HG03378 (cell line): ENCODE data around the gene MXRA5.
"Not testable (repeated sequence)": the region's sequence is repeated elsewhere in the genome, so short reads cannot be mapped to it uniquely, and the experiment has no call there.

Experiments used
- ATAC-seq: cut with Tn5 transposase; IDR thresholded peaks from one replicate; pipeline ENCODE4 v1.9.1; 2021; ENCODE audit warnings: mild to moderate bottlenecking, moderate library complexity; ENCODE audit not compliant: unreplicated experiment

The MXRA5 gene

GRCh38 chrX:3346501-3347259, at the start of gene MXRA5:
Gene MXRA5, minus strand, starts transcription at chrX:3346652. Its CDS starts 2,819 bp downstream, at chrX:3343833.
- no peak for ATAC-seq

- no peak for ATAC-seq
These were observed 47.2 kb upstream of the MXRA5 start for GRCh38 chrX:3393581-3394111.

- ATAC-seq: no peak
These were observed 46.7 kb upstream of the MXRA5 start for GRCh38 chrX:3393178-3393577.

- no peak for ATAC-seq
These were observed 42.0 kb upstream of the MXRA5 start for GRCh38 chrX:3388457-3388856.

- no peak for ATAC-seq
These were observed 37.9 kb upstream of the MXRA5 start for GRCh38 chrX:3384327-3384726.

GRCh38 chrX:3380603-3381002, 34.2 kb upstream of the MXRA5 start:
- ATAC-seq: no peak

GRCh38 chrX:3379111-3379510, 32.7 kb upstream of the MXRA5 start:
- no peak for ATAC-seq

GRCh38 chrX:3378156-3378555, 31.7 kb upstream of the MXRA5 start:
- no peak for ATAC-seq

- no peak for ATAC-seq
These were observed 31.1 kb upstream of the MXRA5 start for GRCh38 chrX:3377560-3377959.

GRCh38 chrX:3375878-3376508, 29.5 kb upstream of the MXRA5 start:
- not testable (repeated sequence) for ATAC-seq

- ATAC-seq: no peak
These were observed 27.8 kb upstream of the MXRA5 start for GRCh38 chrX:3374108-3374800.

GRCh38 chrX:3371163-3371562, 24.7 kb upstream of the MXRA5 start:
- no peak for ATAC-seq

GRCh38 chrX:3370656-3371055, 24.2 kb upstream of the MXRA5 start:
- no peak for ATAC-seq

- no peak for ATAC-seq
These were observed 16.5 kb upstream of the MXRA5 start for GRCh38 chrX:3362956-3363355.

GRCh38 chrX:3360881-3361280, 14.4 kb upstream of the MXRA5 start:
- no peak for ATAC-seq

- ATAC-seq: not testable (repeated sequence)
These were observed 6.3 kb upstream of the MXRA5 start for GRCh38 chrX:3352741-3353140.

- no peak for ATAC-seq
These were observed 4.8 kb upstream of the MXRA5 start for GRCh38 chrX:3351276-3351675.

GRCh38 chrX:3348191-3348590, 1.7 kb upstream of the MXRA5 start:
- no peak for ATAC-seq

- no peak for ATAC-seq
These were observed 916 bp downstream of the MXRA5 start for GRCh38 chrX:3345281-3346191.

- ATAC-seq: not testable (repeated sequence)
These were observed 2.9 kb downstream of the MXRA5 start for GRCh38 chrX:3343569-3343968.

GRCh38 chrX:3340016-3340415, 6.4 kb downstream of the MXRA5 start:
- ATAC-seq: no peak
